Astrocyte (in vitro differentiated cells and primary cell): ENCODE measurements around the gene TADA2A. TPM values are rescaled to one million over a fixed set of nuclear protein-coding genes. Genes with fewer than 3 reads are reported as not detected.

Experiments used
- DNase-seq: peaks from one replicate; pipeline ENCODE4 v3.0.0-alpha.2; 2010; ENCODE audit warnings: low read depth
- FAIRE-seq: peaks from 2 replicates; lab custom pipeline; 2011; peaks lifted over from hg19 to GRCh38; lab: Jason Lieb, UNC
- H2AFZ ChIP-seq: 2 replicates; pipeline ENCODE4 v1.6.0; 2012; ENCODE audit warnings: low read depth, low read length, inconsistent platforms
- H3K27ac ChIP-seq: 2 replicates; pipeline ENCODE4 v1.5.1; 2011; ENCODE audit warnings: low read depth, low read length, inconsistent platforms
- H3K27me3 ChIP-seq: 2 replicates; pipeline ENCODE4 v1.6.0; 2011; ENCODE audit warnings: low read length, inconsistent platforms; ENCODE audit not compliant: insufficient read depth
- H3K36me3 ChIP-seq: 2 replicates; pipeline ENCODE4 v1.5.1; 2011; ENCODE audit warnings: low read length, inconsistent platforms; ENCODE audit not compliant: insufficient read depth
- H3K4me1 ChIP-seq: 2 replicates; pipeline ENCODE4 v1.5.1; 2011; ENCODE audit warnings: low read length, inconsistent platforms; ENCODE audit not compliant: insufficient read depth
- H3K4me2 ChIP-seq: 2 replicates; pipeline ENCODE4 v1.6.0; 2012; ENCODE audit warnings: low read length, inconsistent platforms
- H3K4me3 ChIP-seq: 2 replicates; pipeline ENCODE4 v1.5.1; 2011; ENCODE audit warnings: low read depth, mild to moderate bottlenecking, low read length, inconsistent platforms; ENCODE audit not compliant: insufficient read depth
- H3K79me2 ChIP-seq: 2 replicates; pipeline ENCODE4 v1.6.0; 2012; ENCODE audit warnings: mild to moderate bottlenecking, low read length, inconsistent platforms; ENCODE audit not compliant: insufficient read depth
- H3K9ac ChIP-seq: 2 replicates; pipeline ENCODE4 v1.6.0; 2012; ENCODE audit warnings: mild to moderate bottlenecking, low read length, inconsistent platforms
- H3K9me3 ChIP-seq: 2 replicates; pipeline ENCODE4 v1.5.1; 2012; ENCODE audit warnings: low read depth, mild to moderate bottlenecking, low read length, inconsistent platforms; ENCODE audit not compliant: insufficient read depth
- H4K20me1 ChIP-seq: 2 replicates; pipeline ENCODE4 v1.6.0; 2012; ENCODE audit warnings: low read length, inconsistent platforms; ENCODE audit not compliant: insufficient read depth
- H3K27ac Mint-ChIP-seq: one replicate; pipeline ENCODE4 v1.8.0; 2021; ENCODE audit warnings: mild to moderate bottlenecking, mixed read lengths; ENCODE audit not compliant: unreplicated experiment
- H3K27me3 Mint-ChIP-seq: one replicate; pipeline ENCODE4 v1.8.0; 2021; ENCODE audit warnings: low read depth, mixed read lengths; ENCODE audit not compliant: unreplicated experiment
- H3K36me3 Mint-ChIP-seq: one replicate; pipeline ENCODE4 v1.8.0; 2021; ENCODE audit warnings: low read depth, mixed read lengths; ENCODE audit not compliant: unreplicated experiment
- H3K4me1 Mint-ChIP-seq: one replicate; pipeline ENCODE4 v1.8.0; 2021; ENCODE audit warnings: low read depth, mixed read lengths; ENCODE audit not compliant: unreplicated experiment
- H3K4me3 Mint-ChIP-seq: one replicate; pipeline ENCODE4 v1.8.0; 2021; ENCODE audit warnings: mild to moderate bottlenecking, moderate library complexity, mixed read lengths; ENCODE audit not compliant: unreplicated experiment
- H3K9me3 Mint-ChIP-seq: one replicate; pipeline ENCODE4 v1.8.0; 2021; ENCODE audit warnings: mild to moderate bottlenecking, mixed read lengths; ENCODE audit not compliant: unreplicated experiment
- CTCF ChIP-seq: IDR thresholded peaks from 2 replicates; pipeline ENCODE4 v1.5.1; 2011; ENCODE audit warnings: low read depth, mild to moderate bottlenecking, inconsistent platforms, low read length, moderate library complexity; ENCODE audit not compliant: insufficient read depth
- EZH2 ChIP-seq: IDR thresholded peaks from 2 replicates; pipeline ENCODE4 v1.6.1; 2012; ENCODE audit warnings: mild to moderate bottlenecking, low read length, inconsistent platforms; ENCODE audit not compliant: insufficient read depth
- total RNA-seq: library from RNA; stranded (reverse); gene quantifications from 2 replicates; pipeline ENCODE4 v1.2.1, GENCODE V29; 2021

Gene TADA2A
- total RNA-seq, 1 donor from 2014 or later: 14.0 TPM

GRCh38 chr17:37470181-37470580, 63.5 kb downstream of the TADA2A start:
- Histone ChIP-seq H3K27ac (no peak overlapping the region), H3K9me3 (no peaks in the 10 kb centered on the region), H3K4me3 (no peak overlapping the region), H3K36me3 (peaks cover 39% of the 10 kb centered on the region), H3K9ac (no peak overlapping the region), H4K20me1 (no peaks in the 10 kb centered on the region), H3K27me3 (no peaks in the 10 kb centered on the region), H3K4me2 (no peak overlapping the region), H2AFZ (no peak overlapping the region), H3K4me1 (no peaks in the 10 kb centered on the region), H3K79me2 (no peaks in the 10 kb centered on the region)
- DNase-seq (no peak), FAIRE-seq (no peak)
- no peak for TF ChIP-seq EZH2
- no peak for TF ChIP-seq CTCF
- Mint-ChIP-seq H3K4me3 (no peak overlapping the region), H3K36me3 (peaks cover 19% of the 10 kb centered on the region), H3K9me3 (no peaks in the 10 kb centered on the region), H3K27me3 (no peaks in the 10 kb centered on the region), H3K4me1 (no peaks in the 10 kb centered on the region), H3K27ac (peak overlapping the region; percentile 31)

- no peaks in the 10 kb centered on the region for H3K79me2 ChIP-seq
- no peak overlapping the region for H3K4me3 ChIP-seq
- peak overlapping the region; percentile 15 for H3K4me2 ChIP-seq
- peaks cover 9% of the 10 kb centered on the region for H3K4me1 ChIP-seq
- H3K36me3 Mint-ChIP-seq: peaks cover 19% of the 10 kb centered on the region
- H3K9me3 Mint-ChIP-seq: no peaks in the 10 kb centered on the region
- no peaks in the 10 kb centered on the region for H3K27me3 Mint-ChIP-seq
- H3K4me3 Mint-ChIP-seq: peak overlapping the region; percentile 62
- H3K27me3 ChIP-seq: no peaks in the 10 kb centered on the region
- DNase-seq: no peak
- TF ChIP-seq EZH2: no peak
- no peak for TF ChIP-seq CTCF
- H3K27ac Mint-ChIP-seq: peak overlapping the region; percentile 79
- no peaks in the 10 kb centered on the region for H3K9me3 ChIP-seq
- no peaks in the 10 kb centered on the region for H4K20me1 ChIP-seq
- FAIRE-seq: no peak
- peak overlapping the region; percentile 32 for H3K27ac ChIP-seq
- peaks cover 35% of the 10 kb centered on the region for H3K36me3 ChIP-seq
- H3K9ac ChIP-seq: peak overlapping the region; percentile 21
- H3K4me1 Mint-ChIP-seq: peaks cover 15% of the 10 kb centered on the region
- no peak overlapping the region for H2AFZ ChIP-seq
Observed at GRCh38 chr17:37475731-37476420, 69.2 kb downstream of the TADA2A start.
